CD4-positive, CD25-positive, alpha-beta regulatory T cell (primary cell): ENCODE results near the gene IQGAP1. TPM values are rescaled to one million over a fixed set of nuclear protein-coding genes. Genes with fewer than 3 reads are reported as not detected.
A peak's percentile ranks its signal among the peaks of the same experiment; 100 is the strongest.
"Not testable (repeated sequence)": the region's sequence is repeated elsewhere in the genome, so short reads cannot be mapped to it uniquely, and the experiment has no call there.

Source experiments
- ATAC-seq, 2 donors: fragments of 150-1000 bp; cut with Tn5 transposase; one replicate each; pipeline ENCODE4 v1.10.0; 2021; ENCODE audit warnings: low read depth in 2 of 2, moderate number of reproducible peaks in 2 of 2, moderate library complexity in 1 of 2
- DNase-seq, 3 donors: peaks; one replicate each; pipeline versions ENCODE4 v3.0.0 to v3.0.0-alpha.2; 2012 to 2022; ENCODE audit warnings: mixed read lengths in 1 of 3
- H3K27ac ChIP-seq: one replicate; pipeline ENCODE4 v1.7.0; 2013; ENCODE audit warnings: mild to moderate bottlenecking, low read length; ENCODE audit not compliant: insufficient read depth, poor library complexity, severe bottlenecking
- H3K27me3 ChIP-seq: one replicate; pipeline ENCODE4 v1.7.0; 2013; ENCODE audit warnings: low read length; ENCODE audit not compliant: control insufficient read depth, insufficient read depth
- H3K36me3 ChIP-seq: one replicate; pipeline ENCODE4 v1.7.0; 2013; ENCODE audit warnings: mild to moderate bottlenecking, low read length, moderate library complexity; ENCODE audit not compliant: control insufficient read depth, insufficient read depth
- H3K4me1 ChIP-seq: 2 replicates; pipeline ENCODE4 v1.7.0; 2013; ENCODE audit warnings: mild to moderate bottlenecking, low read length; ENCODE audit not compliant: insufficient read depth, control insufficient read depth, poor library complexity, severe bottlenecking
- H3K4me3 ChIP-seq: one replicate; pipeline ENCODE4 v1.7.0; 2013; ENCODE audit warnings: low read depth, mild to moderate bottlenecking, low read length, moderate library complexity
- H3K9me3 ChIP-seq, 2 experiments: 1 replicate in 1 of 2; 2 replicates in 1 of 2; pipeline ENCODE4 v1.7.0; 2013; ENCODE audit warnings: low read length in 2 of 2, mild to moderate bottlenecking in 1 of 2, moderate library complexity in 1 of 2; ENCODE audit not compliant: control insufficient read depth in 2 of 2
- H3K27ac Mint-ChIP-seq, 3 donors: one replicate each; pipeline ENCODE4 v1.8.0; 2020 to 2022; ENCODE audit warnings: mild to moderate bottlenecking in 3 of 3, mixed read lengths in 3 of 3, moderate library complexity in 2 of 3
- H3K27me3 Mint-ChIP-seq: one replicate; pipeline ENCODE4 v1.8.0; 2022; ENCODE audit warnings: mild to moderate bottlenecking, mixed read lengths
- H3K36me3 Mint-ChIP-seq: one replicate; pipeline ENCODE4 v1.8.0; 2020; ENCODE audit warnings: mixed read lengths
- H3K4me1 Mint-ChIP-seq, 4 donors: one replicate each; pipeline ENCODE4 v1.8.0; 2020 to 2022; ENCODE audit warnings: mixed read lengths in 4 of 4, mild to moderate bottlenecking in 1 of 4
- H3K4me3 Mint-ChIP-seq, 4 donors: one replicate each; pipeline ENCODE4 v1.8.0; 2020 to 2022; ENCODE audit warnings: mild to moderate bottlenecking in 4 of 4, mixed read lengths in 4 of 4, moderate library complexity in 3 of 4
- H3K9me3 Mint-ChIP-seq, 7 donors: one replicate each; pipeline ENCODE4 v1.8.0; 2020 to 2022; ENCODE audit warnings: mixed read lengths in 7 of 7, mild to moderate bottlenecking in 3 of 7, moderate library complexity in 2 of 7
- polyA plus RNA-seq, 4 donors: library from polyadenylated mRNA; unstranded; fragments of 300-500 nt; fragmentation: Illumina TruSeq; gene quantifications; one replicate each; pipeline ENCODE4 v1.2.3, GENCODE V29; 2021
- total RNA-seq: library from RNA; stranded (reverse); gene quantifications from one replicate; pipeline ENCODE4 v1.2.3, GENCODE V29; 2022

Gene IQGAP1
- total and polyA plus RNA-seq, 5 donors from 2014 or later: 98.2 to 198 (median 144) TPM

DNA sequence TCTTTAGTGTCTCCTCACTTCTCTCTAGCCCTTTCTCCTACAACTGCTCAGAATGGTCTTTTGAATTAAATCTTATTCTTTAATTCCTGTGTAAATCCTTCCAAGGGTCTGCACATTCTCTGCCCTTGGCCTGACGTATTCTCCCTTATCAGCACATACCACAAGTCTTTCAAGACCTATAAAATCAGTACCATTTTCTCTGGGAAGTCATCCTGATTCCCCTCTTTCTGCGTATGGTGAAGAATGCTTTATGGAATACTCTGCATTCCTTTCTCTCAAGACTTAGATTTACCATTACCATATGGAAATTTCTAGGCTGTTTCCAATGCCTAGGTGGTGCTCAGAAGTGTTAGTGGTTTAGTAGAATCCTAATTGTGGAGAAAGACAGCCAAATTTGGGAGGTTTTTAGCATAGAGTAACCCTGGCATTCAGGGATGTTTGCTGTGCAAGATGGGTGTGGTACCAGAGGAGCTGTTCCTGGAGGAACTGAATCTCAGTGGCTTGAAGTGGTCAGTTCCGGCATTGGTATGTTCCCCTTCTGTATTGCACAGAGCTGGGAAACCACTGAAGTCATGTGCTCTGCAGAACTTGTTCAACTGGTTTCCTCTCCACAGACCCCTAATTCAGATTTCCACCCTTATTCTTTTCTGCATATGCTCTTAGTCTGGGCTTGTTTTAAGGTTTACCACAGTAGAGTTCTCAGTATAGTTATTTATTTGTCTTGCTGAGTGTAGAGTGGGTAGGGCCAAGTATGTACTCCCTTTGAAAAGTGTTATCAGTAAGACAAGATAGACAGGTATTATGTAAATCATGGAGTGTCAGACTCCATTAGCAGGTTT lies 24.5 kb downstream of the IQGAP1 start:
- Mint-ChIP-seq H3K36me3 (peaks cover 32% of the 10 kb centered on the region), H3K27me3 (no peaks in the 10 kb centered on the region), H3K4me1 (peaks cover 37 to 84% (median 73%) of the 10 kb centered on the region in 4 donors), H3K4me3 (peak overlapping the region in 3 of 4 donors; percentile 51 to 65 (median 52)), H3K27ac (peak overlapping the region; percentile 38 to 50 (median 45)), H3K9me3 (peaks cover 0 to 4% (median 0%) of the 10 kb centered on the region in 7 donors)
- Histone ChIP-seq H3K9me3 (no peaks in the 10 kb centered on the region), H3K27ac (peak overlapping the region; percentile 56), H3K27me3 (no peaks in the 10 kb centered on the region), H3K4me3 (peak overlapping the region; percentile 41), H3K4me1 (peaks cover 49% of the 10 kb centered on the region), H3K36me3 (peaks cover 7% of the 10 kb centered on the region)
- ATAC-seq (peak; percentile 55 to 63), DNase-seq (peak in 1 of 3 donors; percentile 39)

DNA sequence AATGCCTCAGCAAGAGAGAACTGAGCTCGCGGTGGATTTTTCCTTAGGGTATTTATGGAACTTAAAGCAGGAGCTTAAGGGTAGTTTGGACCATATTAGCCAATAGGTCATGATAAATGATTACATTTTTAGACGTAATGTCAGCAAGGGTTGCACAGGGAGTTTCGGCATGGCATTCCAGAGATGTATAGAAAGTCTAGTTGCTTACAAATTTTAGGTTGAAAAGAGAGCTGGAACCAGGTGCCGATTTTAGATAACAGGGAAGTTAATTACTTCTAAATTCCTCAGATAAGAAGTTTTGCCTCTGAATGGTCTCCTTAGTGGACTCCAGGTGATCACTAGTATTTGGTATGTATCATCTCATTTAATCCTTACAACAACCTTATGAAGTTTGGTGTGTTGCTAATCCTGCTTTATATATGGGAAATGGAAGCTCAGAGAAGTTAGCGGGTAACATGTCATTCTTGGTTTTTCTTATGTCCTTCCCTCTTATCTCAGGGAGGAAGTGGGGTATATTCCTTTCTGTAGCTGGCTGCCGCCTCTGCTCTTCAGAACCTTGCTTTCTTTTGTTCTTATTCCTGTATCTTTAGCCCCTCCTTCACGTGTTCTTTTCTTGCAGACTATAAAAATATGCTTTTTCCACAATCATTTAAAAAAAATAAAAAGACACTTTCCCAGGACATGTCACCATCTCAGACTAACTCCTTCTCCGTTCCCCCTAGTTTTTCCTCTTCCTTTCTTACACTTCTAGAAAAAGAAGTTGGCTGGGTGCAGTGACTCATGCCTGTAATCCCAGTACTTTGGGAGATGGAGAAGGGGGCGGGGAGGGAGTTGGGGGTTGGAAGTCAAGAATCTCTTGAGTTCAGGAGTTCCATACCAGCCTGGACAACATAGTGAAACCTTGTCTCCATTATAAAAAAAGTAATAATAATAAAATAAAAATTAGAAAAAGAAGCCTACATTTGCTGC lies 25.7 kb downstream of the IQGAP1 start:
- peak overlapping the region; percentile 45 to 82 (median 67) for H3K27ac Mint-ChIP-seq
- H3K36me3 Mint-ChIP-seq: peaks cover 30% of the 10 kb centered on the region
- Histone ChIP-seq H3K36me3 (peaks cover 7% of the 10 kb centered on the region), H3K27me3 (no peaks in the 10 kb centered on the region), H3K9me3 (no peaks in the 10 kb centered on the region), H3K27ac (peak overlapping the region; percentile 23), H3K4me3 (peak overlapping the region; percentile 41), H3K4me1 (peaks cover 52% of the 10 kb centered on the region)
- H3K27me3 Mint-ChIP-seq: no peaks in the 10 kb centered on the region
- no peak for ATAC-seq
- H3K9me3 Mint-ChIP-seq: peaks cover 0 to 3% (median 0%) of the 10 kb centered on the region in 7 donors
- H3K4me1 Mint-ChIP-seq: peaks cover 34 to 84% (median 72%) of the 10 kb centered on the region in 4 donors
- no peak for DNase-seq
- H3K4me3 Mint-ChIP-seq: peak overlapping the region; percentile 52 to 79 (median 70)

DNA sequence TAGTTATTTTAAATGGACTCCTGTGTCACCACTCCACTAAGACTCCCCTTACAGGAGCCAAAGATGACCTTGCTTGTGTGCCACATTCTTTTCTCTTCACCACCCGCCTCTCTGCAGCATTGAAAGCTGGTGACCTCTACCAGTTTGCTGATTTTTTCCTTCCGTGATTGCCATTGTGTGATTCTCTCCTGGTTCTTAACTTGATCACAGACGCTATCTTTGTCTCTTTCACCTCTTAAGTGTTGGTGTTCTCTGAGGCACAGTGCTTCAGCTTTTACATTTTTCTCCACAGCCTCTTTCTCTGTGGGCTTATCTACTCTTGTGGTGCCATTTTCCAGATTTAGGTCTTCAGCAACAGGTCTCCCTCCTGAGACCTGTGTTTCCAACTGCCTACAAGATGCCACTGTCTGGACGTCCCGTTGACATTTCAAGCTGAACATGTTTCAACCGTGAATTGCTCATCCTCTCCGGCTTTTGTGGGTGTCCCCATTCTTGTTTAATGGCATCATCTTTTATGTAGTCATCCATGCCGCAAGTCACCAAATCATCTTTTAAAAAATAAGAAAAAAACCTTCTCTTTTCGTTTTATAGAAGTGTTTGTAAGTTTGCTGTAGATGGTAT lies 26.5 kb downstream of the IQGAP1 start:
- Mint-ChIP-seq H3K9me3 (peaks cover 0 to 3% (median 0%) of the 10 kb centered on the region in 7 donors), H3K27me3 (no peaks in the 10 kb centered on the region), H3K27ac (peak overlapping the region; percentile 5 to 38 (median 6)), H3K36me3 (peaks cover 29% of the 10 kb centered on the region), H3K4me1 (peaks cover 40 to 86% (median 74%) of the 10 kb centered on the region in 4 donors), H3K4me3 (peak overlapping the region; percentile 7 to 64 (median 54))
- Histone ChIP-seq H3K36me3 (peaks cover 5% of the 10 kb centered on the region), H3K27ac (no peak overlapping the region), H3K4me3 (peak overlapping the region; percentile 42), H3K4me1 (peaks cover 61% of the 10 kb centered on the region), H3K27me3 (no peaks in the 10 kb centered on the region), H3K9me3 (no peaks in the 10 kb centered on the region)
- ATAC-seq (no peak), DNase-seq (no peak)

DNA sequence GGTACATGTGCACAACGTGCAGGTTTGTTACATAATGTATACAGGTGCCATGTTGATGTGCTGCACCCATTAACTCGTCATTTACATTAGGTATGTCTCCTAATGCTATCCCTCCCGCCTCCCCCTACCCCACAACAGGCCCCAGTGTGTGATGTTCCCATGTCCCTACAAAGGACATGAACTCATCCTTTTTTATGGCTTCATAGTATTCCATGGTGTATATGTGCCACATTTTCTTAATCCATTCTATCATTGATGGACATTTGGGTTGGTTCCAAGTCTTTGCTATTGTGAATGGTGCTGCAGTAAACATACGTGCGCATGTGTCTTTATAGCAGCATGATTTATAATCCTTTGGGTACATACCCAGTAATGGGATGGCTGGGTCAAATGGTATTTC lies 28.0 kb downstream of the IQGAP1 start:
- not testable (repeated sequence) for DNase-seq, H3K9me3 Mint-ChIP-seq, H3K27me3 Mint-ChIP-seq, H3K36me3 ChIP-seq, H3K9me3 ChIP-seq, H3K4me3 ChIP-seq, H3K27ac ChIP-seq, H3K4me3 Mint-ChIP-seq, ATAC-seq, H3K27me3 ChIP-seq
- peaks cover 44 to 87% (median 79%) of the 10 kb centered on the region in 4 donors for H3K4me1 Mint-ChIP-seq
- peaks cover 21% of the 10 kb centered on the region for H3K36me3 Mint-ChIP-seq
- peaks cover 70% of the 10 kb centered on the region for H3K4me1 ChIP-seq
- peak overlapping the region in 1 of 3 donors; percentile 34 for H3K27ac Mint-ChIP-seq

DNA sequence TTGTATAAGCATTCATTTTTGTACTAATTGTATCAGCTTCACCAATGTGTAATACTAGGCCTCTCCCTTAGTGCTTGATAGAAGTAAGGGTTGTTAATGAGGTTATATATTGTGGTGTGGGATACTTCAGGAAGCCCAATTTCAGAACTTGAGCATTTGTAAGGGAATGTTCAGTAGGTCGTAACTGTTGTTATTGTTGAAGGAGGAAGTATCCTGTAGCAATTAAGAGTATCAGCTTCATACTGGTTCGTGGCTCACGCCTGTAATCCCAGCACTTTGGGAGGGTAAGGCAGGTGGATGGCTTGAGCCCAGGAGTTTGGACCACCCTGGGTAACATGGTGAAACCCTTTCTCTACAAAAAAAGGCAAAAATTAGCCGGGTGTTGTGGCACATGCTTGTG lies 30.6 kb downstream of the IQGAP1 start:
- H3K4me3 Mint-ChIP-seq: peak overlapping the region in 3 of 4 donors; percentile 8 to 68 (median 62)

DNA sequence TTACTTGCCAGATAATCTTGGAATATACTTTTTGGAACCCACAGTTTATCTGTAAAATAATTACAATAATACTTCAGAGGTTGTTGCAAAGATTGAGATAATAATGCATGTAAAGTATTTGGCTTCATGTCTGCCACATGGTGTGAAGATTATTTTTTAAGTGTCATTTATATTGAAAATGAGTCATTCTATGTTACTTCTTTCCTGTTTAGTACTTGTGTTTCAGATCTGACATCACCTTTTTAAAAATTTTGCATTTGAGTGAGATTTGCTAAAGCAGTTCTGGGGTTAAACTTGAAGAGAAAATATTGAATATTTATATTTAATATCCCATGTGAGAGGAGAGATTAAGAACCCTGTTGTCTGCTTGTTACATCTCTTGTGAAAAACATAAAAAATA lies 31.2 kb downstream of the IQGAP1 start:
- H3K27me3 ChIP-seq: no peaks in the 10 kb centered on the region
- ATAC-seq: peak; percentile 63 to 78
- peaks cover 35 to 77% (median 64%) of the 10 kb centered on the region in 4 donors for H3K4me1 Mint-ChIP-seq
- peak overlapping the region; percentile 49 to 81 (median 65) for H3K27ac Mint-ChIP-seq
- peaks cover 60% of the 10 kb centered on the region for H3K4me1 ChIP-seq
- peak overlapping the region; percentile 58 for H3K4me3 ChIP-seq
- peak overlapping the region; percentile 8 to 90 (median 51) for H3K4me3 Mint-ChIP-seq
- no peaks in the 10 kb centered on the region for H3K9me3 ChIP-seq
- no peaks in the 10 kb centered on the region for H3K27me3 Mint-ChIP-seq
- peaks cover 5% of the 10 kb centered on the region for H3K36me3 ChIP-seq
- peak in 1 of 3 donors; percentile 42 for DNase-seq
- H3K27ac ChIP-seq: peak overlapping the region; percentile 65
- H3K36me3 Mint-ChIP-seq: peaks cover 21% of the 10 kb centered on the region
- H3K9me3 Mint-ChIP-seq: peaks cover 0 to 1% (median 0%) of the 10 kb centered on the region in 7 donors

More for the DNA sequence above, 30.6 kb downstream of the IQGAP1 start:
- H3K36me3 Mint-ChIP-seq: peaks cover 21% of the 10 kb centered on the region
- peaks cover 0 to 1% (median 0%) of the 10 kb centered on the region in 7 donors for H3K9me3 Mint-ChIP-seq
- H3K4me1 ChIP-seq: peaks cover 66% of the 10 kb centered on the region
- peaks cover 5% of the 10 kb centered on the region for H3K36me3 ChIP-seq
- H3K27me3 ChIP-seq: no peaks in the 10 kb centered on the region
- ATAC-seq (no peak), DNase-seq (no peak)
- H3K27ac ChIP-seq: peak overlapping the region; percentile 65
- H3K27ac Mint-ChIP-seq: peak overlapping the region in 2 of 3 donors; percentile 49 to 65
- no peaks in the 10 kb centered on the region for H3K27me3 Mint-ChIP-seq
- H3K9me3 ChIP-seq: no peaks in the 10 kb centered on the region
- H3K4me1 Mint-ChIP-seq: peaks cover 29 to 77% (median 67%) of the 10 kb centered on the region in 4 donors
- peak overlapping the region; percentile 58 for H3K4me3 ChIP-seq
